ENCODE measurements around the gene PSD4.

Gene PSD4

DNA sequence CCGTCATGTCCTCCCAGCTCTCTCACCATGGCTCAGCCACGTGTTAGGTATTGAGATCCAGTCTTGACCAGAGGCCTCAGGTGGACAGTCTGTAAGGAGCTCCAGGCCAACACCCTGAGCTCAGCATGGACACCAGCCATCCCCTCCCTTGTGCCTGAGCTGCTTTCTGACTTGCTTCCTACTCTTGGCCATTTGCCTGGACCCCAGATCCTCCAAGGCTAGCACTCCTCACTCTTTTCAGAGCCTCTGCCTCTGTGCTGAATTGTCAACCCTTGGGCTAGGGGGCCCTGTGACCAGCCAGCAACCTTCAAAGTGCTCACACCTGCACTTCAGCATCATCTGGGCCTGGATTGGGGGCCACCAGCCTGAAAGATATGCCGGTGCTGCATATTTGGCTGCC is 58.4 kb downstream of the PSD4 start:
- no peaks in the 10 kb centered on the region for H3K9me3 ChIP-seq (ENCODE audit: insufficient read depth, low read length)
- H4K20me1 ChIP-seq (ENCODE audit: low read depth, low read length), result no peaks in the 10 kb centered on the region
- H3K9ac ChIP-seq (ENCODE audit: low read length), result no peak overlapping the region
- H3K79me2 ChIP-seq (ENCODE audit: insufficient read depth, low read length), result peaks cover 8% of the 10 kb centered on the region; the same call in 1 of the 2 replicates
- no peaks in the 10 kb centered on the region for H3K36me3 ChIP-seq (ENCODE audit: low read length)
- no peak overlapping the region for H3K4me2 ChIP-seq (ENCODE audit: low read depth, low read length, poor library complexity, severe bottlenecking)
- H3K27me3 ChIP-seq (ENCODE audit: low read length), result no peaks in the 10 kb centered on the region
- no peak overlapping the region for H2AFZ ChIP-seq (ENCODE audit: low read depth, low read length, severe bottlenecking)
- H3K27ac ChIP-seq (ENCODE audit: low read depth, low read length), result no peak overlapping the region
- H3K9me2 ChIP-seq (replicated peaks; ENCODE audit: insufficient read depth, low read length), result no peaks in the 10 kb centered on the region
- no peak for TF ChIP-seq EZH2phosphoT487 (conservative IDR thresholded peaks at IDR 0.05; ENCODE audit: low read length)
- TF ChIP-seq, protein P1, sequence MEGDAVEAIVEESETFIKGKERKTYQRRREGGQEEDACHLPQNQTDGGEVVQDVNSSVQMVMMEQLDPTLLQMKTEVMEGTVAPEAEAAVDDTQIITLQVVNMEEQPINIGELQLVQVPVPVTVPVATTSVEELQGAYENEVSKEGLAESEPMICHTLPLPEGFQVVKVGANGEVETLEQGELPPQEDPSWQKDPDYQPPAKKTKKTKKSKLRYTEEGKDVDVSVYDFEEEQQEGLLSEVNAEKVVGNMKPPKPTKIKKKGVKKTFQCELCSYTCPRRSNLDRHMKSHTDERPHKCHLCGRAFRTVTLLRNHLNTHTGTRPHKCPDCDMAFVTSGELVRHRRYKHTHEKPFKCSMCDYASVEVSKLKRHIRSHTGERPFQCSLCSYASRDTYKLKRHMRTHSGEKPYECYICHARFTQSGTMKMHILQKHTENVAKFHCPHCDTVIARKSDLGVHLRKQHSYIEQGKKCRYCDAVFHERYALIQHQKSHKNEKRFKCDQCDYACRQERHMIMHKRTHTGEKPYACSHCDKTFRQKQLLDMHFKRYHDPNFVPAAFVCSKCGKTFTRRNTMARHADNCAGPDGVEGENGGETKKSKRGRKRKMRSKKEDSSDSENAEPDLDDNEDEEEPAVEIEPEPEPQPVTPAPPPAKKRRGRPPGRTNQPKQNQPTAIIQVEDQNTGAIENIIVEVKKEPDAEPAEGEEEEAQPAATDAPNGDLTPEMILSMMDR (IDR thresholded peaks at IDR 0.05; ENCODE audit: insufficient read depth, low read length, poor library complexity, severe bottlenecking), result no peak
- no peak overlapping the region for H3K4me3 ChIP-seq (ENCODE audit: insufficient read depth, low read length, poor library complexity, severe bottlenecking)
- no peaks in the 10 kb centered on the region for H3F3A ChIP-seq (ENCODE audit: insufficient read depth)

DNA sequence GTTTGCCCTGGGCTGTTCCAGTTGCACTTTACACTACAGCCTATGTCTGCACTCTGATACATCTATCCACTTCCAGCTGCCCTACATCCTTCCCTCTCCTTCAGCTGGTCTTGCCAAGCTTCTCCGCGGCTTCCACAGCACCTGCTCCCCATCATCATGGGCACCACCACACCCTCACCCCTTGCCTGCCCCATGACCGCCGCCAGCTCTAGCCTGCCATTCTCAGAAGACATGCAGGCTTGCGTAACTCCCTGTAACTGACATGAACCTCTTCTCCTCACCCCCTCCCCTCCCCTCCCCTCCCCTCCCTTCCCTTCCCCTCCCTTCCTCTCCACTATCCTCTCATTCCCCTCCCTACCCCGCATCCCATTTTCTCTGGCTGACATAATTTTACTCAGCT is 59.0 kb downstream of the PSD4 start:
- Histone ChIP-seq H3K36me3 (ENCODE audit: low read length) (0 out of 2 replicates have a peak, but pooled peaks cover 4% of the 10 kb centered on the region), H4K20me1 (ENCODE audit: low read depth, low read length) (no peaks in the 10 kb centered on the region), H3F3A (ENCODE audit: insufficient read depth) (no peaks in the 10 kb centered on the region), H3K9me2 (replicated peaks; ENCODE audit: insufficient read depth, low read length) (no peaks in the 10 kb centered on the region), H3K9ac (ENCODE audit: low read length) (no peak overlapping the region), H2AFZ (ENCODE audit: low read depth, low read length, severe bottlenecking) (no peak overlapping the region), H3K4me3 (ENCODE audit: insufficient read depth, low read length, poor library complexity, severe bottlenecking) (no peak overlapping the region), H3K4me2 (ENCODE audit: low read depth, low read length, poor library complexity, severe bottlenecking) (no peak overlapping the region), H3K27ac (ENCODE audit: low read depth, low read length) (no peak overlapping the region), H3K79me2 (ENCODE audit: insufficient read depth, low read length) (peaks cover 8% of the 10 kb centered on the region; the same call in 1 of the 2 replicates), H3K27me3 (ENCODE audit: low read length) (no peaks in the 10 kb centered on the region), H3K9me3 (ENCODE audit: insufficient read depth, low read length) (no peaks in the 10 kb centered on the region)
- TF ChIP-seq, protein P1 (IDR thresholded peaks at IDR 0.05; ENCODE audit: insufficient read depth, low read length, poor library complexity, severe bottlenecking), result no peak
- no peak for TF ChIP-seq EZH2phosphoT487 (conservative IDR thresholded peaks at IDR 0.05; ENCODE audit: low read length)

DNA sequence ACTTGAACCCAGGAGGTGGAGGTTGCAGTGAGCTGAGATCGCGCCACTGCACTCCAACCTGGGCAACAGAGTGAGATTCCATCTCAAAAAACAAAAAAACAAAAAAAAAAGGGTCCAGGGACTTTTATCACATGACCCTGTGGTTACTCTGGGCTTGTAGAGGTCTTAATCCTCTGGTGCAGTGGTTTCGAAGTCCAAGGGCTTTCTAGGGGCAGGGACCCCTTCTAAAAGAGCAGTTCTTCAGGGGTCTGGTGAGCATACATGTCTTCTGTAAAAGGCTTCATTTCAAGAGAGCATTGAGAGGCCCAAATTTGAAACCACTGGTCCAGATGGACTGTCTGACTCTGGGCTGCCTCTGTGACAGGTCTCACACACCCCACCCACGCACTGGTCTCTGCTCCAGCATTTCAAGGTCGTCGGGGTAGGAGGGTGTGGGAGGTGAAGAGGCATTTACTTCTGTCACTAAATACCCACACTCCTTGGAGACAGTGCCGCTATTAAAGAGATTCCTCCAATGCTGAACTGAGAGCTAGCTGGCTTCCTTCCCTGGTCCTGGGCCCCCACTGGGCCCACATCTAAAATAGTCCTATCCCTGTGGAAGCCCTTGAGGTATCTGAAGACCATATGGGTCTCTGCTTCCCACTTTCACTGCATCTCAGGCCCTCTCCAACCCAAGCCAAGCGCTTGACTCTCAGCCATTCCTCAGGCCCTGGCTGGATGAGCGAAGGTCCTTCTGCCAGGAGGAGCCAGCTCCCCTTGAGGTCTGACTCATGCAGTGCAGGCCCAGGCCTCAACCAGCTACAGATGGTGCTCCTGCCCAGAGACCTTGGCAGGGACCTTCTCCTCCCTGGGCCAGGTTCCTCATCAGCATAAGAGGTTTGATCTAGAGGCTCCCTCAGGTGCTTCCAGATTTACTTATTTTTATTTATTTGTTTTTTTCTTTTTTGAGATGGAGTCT is 60.1 kb downstream of the PSD4 start:
- H3K27me3 ChIP-seq (ENCODE audit: low read length), result no peaks in the 10 kb centered on the region
- no peak overlapping the region for H3K9ac ChIP-seq (ENCODE audit: low read length)
- H3K79me2 ChIP-seq (ENCODE audit: insufficient read depth, low read length), result peaks cover 8% of the 10 kb centered on the region; the same call in 1 of the 2 replicates
- H3K9me3 ChIP-seq (ENCODE audit: insufficient read depth, low read length), result no peaks in the 10 kb centered on the region
- no peaks in the 10 kb centered on the region for H4K20me1 ChIP-seq (ENCODE audit: low read depth, low read length)
- no peak overlapping the region for H3K4me3 ChIP-seq (ENCODE audit: insufficient read depth, low read length, poor library complexity, severe bottlenecking)
- no peak overlapping the region for H3K27ac ChIP-seq (ENCODE audit: low read depth, low read length)
- TF ChIP-seq, protein P1 (IDR thresholded peaks at IDR 0.05; ENCODE audit: insufficient read depth, low read length, poor library complexity, severe bottlenecking), result no peak
- TF ChIP-seq EZH2phosphoT487 (conservative IDR thresholded peaks at IDR 0.05; ENCODE audit: low read length), result no peak
- no peak overlapping the region for H2AFZ ChIP-seq (ENCODE audit: low read depth, low read length, severe bottlenecking)
- no peak overlapping the region for H3K4me2 ChIP-seq (ENCODE audit: low read depth, low read length, poor library complexity, severe bottlenecking)
- no peaks in the 10 kb centered on the region for H3K9me2 ChIP-seq (replicated peaks; ENCODE audit: insufficient read depth, low read length)
- H3F3A ChIP-seq (ENCODE audit: insufficient read depth), result no peaks in the 10 kb centered on the region
- H3K36me3 ChIP-seq (ENCODE audit: low read length), result peaks cover 4% of the 10 kb centered on the region; the same call in 1 of the 2 replicates
